HG03354 (cell line): ENCODE measurements around the gene CPTP.
A peak's percentile ranks its signal among the peaks of the same experiment; 100 is the strongest.
"Not testable (repeated sequence)": the region's sequence is repeated elsewhere in the genome, so short reads cannot be mapped to it uniquely, and the experiment has no call there.

Experiments used
- ATAC-seq: cut with Tn5 transposase; IDR thresholded peaks from one replicate; pipeline ENCODE4 v1.9.1; 2021; ENCODE audit warnings: mild to moderate bottlenecking; ENCODE audit not compliant: unreplicated experiment, poor library complexity, severe bottlenecking

Gene CPTP

DNA sequence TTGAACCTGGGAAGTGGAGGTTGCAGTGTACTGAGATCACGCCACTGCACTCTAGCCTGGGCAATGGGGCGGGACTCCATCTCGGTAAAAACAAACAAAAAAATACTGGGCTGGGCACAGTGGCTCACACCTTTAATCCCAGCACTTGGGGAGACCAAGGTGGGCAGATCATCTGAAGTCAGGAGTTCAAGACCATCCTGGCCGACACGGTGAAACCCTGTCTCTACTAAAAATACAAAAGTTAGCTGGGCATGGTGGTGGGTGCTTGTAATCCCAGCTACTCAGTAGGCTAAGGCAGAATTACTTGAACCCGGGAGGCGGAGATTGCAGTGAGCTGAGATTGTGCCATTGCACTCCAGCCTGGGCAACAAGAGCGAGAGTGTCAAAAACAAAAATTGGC lies 8.4 kb upstream of the CPTP start:
- ATAC-seq: not testable (repeated sequence)

DNA sequence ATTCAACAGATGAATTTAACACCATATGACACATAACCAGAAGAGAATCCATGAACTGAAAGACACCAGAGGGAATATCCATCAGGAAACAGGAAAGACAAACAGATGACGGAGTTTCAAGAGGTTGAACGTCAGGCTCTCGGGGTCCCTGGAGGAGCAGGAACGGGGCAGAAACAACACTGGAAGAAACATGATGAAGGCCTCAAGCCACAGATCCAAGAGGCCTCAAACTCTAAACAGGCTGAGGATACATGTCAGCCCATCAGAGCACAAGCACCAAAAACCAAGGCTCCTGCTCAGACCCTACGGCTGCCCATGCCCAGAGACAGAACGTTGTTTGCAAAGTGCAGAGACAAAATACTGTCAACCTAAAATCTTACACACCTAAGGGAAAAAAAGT lies 7.2 kb upstream of the CPTP start:
- ATAC-seq: no peak

DNA sequence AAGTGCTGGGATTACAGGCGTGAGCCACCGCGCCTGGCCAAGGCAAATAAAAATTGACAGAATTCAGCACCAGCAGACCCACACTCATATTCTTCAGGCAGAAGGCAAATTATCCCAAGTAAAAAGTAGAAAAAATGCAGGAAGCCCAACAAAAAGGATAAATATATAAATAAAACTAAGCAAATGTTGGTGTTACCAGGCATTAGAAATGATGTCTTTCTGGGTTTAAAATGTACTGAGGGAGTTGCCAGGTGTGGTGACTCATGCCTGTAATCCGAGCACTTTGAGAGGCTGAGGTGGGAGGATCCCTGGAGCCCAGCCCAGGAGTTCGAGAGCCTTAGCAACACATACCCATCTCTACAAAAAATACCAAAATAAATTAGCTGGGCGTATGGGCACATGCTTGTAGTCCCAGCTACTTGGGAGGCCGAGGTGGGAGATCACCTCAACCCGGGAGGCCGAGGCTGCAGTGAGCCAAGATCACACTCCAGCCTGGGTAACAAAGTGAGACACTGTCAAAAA lies 6.4 kb upstream of the CPTP start:
- ATAC-seq: no peak

DNA sequence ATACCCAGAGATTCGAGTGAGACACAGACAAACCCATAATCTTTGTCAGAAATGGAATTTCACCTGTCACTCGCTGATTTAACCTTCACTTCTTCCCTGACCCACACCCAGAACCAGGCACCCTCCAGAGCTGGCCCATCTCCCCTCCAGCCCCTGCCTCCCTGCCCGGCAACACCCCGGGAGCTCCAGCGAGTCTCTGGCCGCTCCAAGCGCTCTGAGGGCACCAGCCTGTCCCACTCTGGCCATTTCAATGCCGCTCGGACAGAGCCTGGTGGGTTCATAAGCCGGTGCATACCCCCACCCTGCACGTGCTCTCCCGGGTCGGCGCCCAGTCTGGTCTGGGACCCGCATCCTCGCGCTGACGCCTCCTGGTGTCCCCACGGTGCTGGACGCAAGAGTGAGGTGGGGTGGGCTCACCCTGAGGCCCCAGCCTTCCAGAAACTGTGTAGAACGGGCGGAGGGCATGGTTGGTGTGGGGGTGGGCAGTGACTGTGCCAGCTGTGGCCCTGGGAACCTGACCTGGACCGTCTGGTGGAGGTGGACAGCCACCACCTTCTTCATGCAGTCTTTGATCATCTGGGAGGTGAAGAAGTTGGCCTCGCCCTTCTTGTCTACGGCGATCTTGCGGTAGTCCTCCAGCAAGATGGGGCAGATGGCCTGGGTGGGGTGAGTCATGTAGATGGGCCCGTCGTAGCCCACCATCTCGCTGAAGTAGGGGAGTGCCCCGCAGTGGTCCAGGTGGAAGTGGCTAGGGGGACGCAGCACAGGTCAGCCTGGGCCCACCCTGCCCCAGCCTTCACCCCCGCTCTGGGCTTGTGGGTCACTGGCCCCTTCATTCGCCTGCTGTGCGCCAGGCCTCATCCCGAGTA lies 5.6 kb upstream of the CPTP start:
- no peak for ATAC-seq

DNA sequence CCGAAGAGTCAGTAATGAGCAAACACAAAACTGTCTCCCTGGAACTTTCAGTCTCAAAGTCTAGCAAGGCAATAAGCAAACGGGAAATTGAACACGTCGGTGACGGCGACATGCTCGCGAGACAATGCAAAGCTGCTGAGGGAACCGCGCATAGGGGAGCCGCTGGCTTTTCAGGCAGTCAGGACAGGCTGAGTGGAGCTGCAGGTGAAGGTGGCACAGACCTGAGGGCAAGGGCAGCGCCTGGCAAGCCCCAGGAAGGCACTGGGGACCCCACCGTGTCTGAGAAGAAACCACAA lies 5.0 kb upstream of the CPTP start:
- no peak for ATAC-seq

DNA sequence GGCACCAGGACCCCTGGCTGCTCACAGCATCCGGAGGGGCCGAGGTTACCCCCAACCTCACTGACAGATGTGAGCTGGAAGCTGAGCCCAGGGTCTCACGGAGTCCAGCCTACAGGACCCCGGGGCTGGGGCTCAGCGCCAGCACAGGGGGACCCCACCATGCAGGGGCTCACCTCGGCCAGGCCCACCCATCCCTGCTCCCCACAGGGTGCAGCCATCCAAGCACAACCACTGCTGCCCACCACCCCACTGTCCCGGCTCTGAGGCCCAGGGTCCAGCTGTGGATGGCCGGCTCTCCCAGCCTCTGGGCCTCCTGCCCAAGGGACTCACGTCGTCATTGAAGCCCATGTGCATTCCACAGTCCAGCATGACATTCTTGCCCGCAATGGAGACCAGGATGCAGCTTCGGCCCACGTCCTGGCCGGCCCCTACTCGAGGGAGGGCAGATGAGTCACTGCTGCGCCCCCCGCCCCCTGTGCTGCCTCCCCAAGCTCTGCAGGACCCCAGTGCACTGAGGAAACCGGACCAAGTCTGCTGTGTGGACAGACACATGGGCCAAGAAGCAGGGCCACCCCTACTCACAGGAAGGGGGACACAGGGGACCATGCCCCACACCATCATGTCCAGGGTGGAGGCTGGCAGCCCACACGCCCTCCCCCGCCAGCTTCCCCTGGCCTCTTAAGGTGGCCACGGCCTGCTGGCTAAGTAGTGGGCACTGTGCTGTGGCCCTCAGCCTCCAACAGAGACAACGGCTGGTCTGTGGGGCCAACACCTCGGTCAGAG lies 3.7 kb upstream of the CPTP start:
- ATAC-seq: no peak

DNA sequence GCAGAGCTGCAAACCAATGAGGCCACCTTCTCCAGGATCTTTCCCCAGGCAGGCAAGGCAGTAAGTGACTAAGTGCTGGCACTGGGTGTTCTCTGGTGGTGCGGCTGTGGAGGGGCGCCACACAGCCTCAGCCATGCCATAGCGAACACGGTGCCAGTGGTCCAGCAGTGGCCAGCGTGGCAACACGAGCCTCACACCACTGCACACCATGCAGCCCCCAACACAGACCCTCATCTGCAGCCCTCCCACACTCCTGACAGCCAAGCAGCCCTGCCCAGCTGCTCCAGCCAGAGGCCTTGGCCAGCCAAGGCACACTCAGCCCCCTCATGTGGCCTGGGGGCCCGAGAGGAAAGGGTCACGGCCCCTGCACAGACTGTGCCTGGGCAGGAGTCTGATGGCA lies 3.1 kb upstream of the CPTP start:
- ATAC-seq: no peak

DNA sequence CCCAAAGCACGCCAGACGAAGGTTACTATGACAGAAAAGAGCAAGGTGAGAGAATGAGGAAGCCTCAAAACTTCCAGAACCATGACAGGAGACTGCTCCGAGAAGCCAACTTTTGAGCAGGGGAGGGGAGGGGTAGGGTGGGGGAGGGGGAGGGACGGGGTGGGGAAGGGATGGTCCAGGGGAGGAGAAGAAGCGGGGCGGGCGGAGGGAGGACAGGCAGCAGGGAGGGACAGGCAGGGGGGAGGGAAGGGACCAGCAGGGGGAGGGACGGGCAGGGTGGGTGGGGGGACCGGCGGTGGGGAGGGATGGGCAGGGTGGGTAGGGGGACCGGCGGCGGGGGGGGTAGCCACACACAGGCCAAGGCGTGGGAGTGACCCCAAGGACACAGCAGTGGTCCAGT lies 2.2 kb upstream of the CPTP start:
- ATAC-seq: no peak

DNA sequence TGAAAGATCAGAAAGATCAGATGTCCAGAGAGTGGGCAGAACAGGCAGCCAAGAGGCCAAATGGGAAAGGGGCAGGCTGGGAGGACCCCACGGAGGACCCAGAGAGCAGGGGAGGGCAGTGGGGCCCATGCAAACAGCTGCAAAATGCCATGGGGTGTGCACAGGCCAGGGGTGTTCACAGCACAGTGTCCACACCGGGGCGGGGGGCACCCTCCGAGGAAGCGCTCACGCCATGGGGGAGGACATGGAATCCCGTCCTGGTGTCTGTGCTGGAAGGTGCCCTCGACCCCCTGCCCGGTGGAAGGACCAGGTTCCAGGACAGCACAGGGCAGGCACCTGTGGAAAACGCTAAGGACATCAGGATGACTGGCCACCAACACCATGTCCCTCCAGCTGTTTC lies 1.6 kb upstream of the CPTP start:
- no peak for ATAC-seq

DNA sequence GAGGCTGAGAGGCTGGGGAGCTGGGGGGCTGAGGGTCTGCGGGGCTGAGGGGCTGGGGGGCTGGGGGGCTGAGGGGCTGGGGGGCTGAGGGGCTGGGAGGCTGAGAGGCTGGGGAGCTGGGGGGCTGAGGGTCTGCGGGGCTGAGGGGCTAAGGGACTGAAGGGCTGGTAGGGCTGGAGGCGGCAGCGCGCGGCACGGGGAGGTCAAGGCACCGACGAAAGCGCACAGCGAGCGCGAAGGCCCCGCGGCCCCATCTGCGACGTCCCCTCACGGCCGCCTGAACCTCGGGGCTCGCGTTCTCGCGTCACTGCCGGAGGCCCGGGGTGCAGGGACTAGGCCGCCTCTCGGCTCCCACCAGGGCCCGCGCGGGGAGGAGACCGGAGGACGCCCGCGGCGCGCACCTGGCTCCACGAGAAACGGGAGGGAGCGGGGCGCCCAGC lies 498 bp upstream of the CPTP start:
- peak; percentile 49 for ATAC-seq

DNA sequence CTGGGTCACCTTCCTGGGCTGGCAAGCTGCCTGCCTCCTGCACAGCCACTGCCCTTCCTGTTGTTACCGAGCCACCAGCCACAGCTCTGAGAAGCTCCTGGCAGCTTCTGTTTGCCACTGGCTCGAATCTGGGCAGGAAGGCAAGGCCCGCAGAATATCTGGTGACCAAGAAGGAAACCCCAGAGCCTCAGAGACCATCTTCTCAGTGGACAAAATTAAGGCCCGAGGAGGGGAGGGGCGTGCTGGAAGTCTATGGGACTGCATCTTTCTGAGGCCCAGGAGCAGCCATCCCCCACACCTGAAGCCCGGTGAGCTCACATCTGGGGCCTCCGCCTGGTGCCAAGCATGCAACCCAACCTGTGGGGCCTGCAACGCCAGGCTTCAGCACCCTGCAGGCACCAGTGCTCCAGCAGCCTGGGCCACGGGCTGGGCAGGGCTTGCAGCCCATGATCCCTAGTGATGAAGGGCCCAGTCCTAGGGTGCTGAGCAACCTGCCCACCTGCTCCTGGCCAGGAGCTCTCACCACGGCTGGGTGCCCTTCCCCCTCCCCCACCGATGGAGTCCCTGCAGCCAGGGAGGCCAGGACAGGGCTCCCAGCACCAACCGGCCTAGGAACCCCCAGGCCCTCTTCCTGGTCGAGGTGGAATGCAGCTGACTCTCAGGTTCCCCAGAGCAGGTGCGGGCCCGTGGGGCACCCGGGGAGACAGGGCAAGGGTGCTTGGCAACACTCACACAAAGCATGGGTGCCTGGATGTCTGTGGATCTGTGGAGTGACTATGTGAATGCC lies 879 bp downstream of the CPTP start:
- ATAC-seq: no peak

DNA sequence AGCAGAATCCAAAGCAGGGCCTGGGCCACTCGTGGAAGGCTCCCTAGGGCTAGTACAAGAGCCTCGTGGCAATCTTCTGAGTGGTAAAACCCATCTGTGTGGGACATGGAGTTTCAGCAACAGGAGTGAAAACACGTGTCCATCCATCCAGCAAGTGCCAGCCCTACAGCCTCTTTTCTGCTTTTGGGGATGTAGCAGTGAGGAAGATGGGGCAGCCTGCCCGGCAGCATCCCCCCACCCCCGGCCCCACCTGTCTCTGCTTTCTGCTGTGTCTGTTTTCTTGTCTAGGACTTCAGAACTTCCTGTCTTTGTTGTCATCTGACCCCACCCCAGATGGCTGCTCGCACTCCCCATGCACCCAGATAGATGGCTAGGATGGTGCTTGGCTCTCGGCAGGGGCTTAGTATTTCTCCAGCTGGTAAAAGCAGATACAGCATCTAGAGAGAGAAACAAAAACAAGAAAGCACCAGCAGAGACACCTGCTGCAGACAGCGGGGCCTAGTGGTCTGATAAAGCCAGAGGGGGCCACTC lies 1.5 kb downstream of the CPTP start:
- ATAC-seq: no peak

DNA sequence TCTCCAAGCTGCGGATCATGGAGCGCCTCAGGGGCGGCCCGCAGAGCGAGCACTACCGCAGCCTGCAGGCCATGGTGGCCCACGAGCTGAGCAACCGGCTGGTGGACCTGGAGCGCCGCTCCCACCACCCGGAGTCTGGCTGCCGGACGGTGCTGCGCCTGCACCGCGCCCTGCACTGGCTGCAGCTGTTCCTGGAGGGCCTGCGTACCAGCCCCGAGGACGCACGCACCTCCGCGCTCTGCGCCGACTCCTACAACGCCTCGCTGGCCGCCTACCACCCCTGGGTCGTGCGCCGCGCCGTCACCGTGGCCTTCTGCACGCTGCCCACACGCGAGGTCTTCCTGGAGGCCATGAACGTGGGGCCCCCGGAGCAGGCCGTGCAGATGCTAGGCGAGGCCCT lies 2.7 kb downstream of the CPTP start:
- ATAC-seq: no peak

DNA sequence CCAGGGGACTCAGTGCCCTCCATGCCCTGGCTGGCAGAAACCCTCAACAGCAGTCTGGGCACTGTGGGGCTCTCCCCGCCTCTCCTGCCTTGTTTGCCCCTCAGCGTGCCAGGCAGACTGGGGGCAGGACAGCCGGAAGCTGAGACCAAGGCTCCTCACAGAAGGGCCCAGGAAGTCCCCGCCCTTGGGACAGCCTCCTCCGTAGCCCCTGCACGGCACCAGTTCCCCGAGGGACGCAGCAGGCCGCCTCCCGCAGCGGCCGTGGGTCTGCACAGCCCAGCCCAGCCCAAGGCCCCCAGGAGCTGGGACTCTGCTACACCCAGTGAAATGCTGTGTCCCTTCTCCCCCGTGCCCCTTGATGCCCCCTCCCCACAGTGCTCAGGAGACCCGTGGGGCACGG lies 3.7 kb downstream of the CPTP start:
- ATAC-seq: no peak

DNA sequence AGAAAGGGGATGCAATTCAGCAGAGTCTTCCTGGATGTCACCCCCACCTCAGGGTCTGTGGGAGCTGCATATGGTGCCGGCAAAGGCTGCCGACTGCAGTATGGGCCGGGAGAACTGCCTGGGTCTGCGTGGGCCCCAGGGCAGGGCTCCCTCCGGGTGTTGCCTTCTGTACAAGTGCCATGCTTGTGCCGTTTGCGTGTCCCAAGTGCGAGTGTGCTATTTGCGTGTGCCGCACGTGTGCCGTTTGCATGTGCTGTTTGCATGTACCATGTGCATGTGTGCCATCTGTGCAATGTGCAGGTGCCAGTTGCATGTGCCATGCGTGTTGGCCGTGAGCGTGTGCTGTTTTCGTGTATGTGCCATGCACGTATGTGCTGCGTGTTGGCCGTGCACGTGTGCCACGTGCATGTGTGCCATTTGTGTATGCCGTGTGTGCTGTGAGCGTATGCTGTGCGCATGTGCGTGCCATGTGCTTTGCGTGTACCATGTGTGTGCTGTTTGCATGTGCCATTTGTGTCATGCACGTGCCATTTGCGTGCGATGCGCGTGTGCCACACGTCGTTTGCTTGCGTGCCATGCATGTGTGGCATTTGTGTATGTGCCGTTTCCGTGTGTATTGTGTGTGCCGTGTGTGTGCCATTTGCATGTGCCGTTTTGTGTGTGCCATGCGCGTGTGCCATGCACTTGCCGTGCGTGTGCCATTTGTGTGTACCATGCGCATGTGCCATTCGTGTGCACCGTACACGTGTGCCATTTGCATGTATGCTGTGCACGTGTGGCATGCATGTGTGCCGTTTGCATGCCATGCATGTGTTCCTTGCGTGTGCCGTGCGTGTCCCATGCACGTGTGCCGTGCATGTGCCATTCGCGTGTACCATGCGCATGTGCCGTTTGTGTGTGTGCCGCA lies 5.0 kb downstream of the CPTP start:
- no peak for ATAC-seq

DNA sequence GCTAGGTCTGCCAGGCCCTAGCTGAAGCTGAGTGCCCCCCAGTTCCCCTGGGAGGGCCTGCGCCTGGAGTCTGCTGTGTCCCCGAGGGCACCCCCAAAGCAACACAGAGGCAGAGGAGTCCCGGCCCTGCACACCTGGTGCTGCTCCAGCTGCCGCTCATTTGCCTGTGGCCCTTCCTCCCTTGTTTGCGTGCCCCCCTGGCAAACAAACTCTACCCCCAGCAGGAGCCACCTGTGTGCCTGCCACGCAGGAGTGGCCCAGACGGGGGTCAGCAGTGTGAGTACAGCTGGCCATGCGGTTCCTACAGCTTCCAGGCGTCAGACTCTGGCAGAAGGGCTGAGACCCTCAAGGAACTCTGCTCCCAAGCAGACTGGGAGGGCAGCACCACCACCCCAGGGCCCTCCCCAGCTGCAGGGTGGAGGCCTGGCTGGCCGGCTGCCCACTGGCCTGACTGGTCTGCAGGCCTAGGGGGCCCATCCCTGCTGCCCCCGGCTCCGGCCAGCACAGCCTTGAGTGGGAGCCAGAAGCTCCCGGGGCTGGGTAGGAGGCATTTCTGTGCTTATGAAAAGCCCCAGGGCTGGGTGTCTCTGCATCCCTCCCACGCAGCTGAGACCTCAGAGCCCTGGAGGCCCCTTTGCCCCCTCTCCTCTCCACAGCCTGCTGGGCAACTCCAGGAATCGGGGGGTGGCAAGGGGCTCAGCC lies 5.9 kb downstream of the CPTP start:
- ATAC-seq: no peak

DNA sequence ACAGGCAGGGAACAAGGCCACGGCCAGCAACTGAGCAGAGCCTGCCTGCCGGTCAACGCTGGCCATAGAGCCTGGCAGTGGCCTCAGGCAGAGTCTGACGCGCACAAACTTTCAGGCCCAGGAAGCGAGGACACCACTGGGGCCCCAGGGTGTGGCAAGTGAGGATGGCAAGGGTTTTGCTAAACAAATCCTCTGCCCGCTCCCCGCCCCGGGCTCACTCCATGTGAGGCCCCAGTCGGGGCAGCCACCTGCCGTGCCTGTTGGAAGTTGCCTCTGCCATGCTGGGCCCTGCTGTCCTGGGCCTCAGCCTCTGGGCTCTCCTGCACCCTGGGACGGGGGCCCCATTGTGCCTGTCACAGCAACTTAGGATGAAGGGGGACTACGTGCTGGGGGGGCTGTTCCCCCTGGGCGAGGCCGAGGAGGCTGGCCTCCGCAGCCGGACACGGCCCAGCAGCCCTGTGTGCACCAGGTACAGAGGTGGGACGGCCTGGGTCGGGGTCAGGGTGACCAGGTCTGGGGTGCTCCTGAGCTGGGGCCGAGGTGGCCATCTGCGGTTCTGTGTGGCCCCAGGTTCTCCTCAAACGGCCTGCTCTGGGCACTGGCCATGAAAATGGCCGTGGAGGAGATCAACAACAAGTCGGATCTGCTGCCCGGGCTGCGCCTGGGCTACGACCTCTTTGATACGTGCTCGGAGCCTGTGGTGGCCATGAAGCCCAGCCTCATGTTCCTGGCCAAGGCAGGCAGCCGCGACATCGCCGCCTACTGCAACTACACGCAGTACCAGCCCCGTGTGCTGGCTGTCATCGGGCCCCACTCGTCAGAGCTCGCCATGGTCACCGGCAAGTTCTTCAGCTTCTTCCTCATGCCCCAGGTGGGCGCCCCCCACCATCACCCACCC lies 6.7 kb downstream of the CPTP start, which contains the start of gene TAS1R3:
TAS1R3 (plus strand) TSS at position 213 of the 898 bp plus-strand sequence; CDS start at position 279, 66 bp downstream.
- no peak for ATAC-seq
